Measurements from ENCODE around the gene SIDT1. TPM values are rescaled to one million over a fixed set of nuclear protein-coding genes. Genes with fewer than 3 reads are reported as not detected.

The SIDT1 gene
- total RNA-seq, 1 donor from 2014 or later: 0.92 TPM

DNA sequence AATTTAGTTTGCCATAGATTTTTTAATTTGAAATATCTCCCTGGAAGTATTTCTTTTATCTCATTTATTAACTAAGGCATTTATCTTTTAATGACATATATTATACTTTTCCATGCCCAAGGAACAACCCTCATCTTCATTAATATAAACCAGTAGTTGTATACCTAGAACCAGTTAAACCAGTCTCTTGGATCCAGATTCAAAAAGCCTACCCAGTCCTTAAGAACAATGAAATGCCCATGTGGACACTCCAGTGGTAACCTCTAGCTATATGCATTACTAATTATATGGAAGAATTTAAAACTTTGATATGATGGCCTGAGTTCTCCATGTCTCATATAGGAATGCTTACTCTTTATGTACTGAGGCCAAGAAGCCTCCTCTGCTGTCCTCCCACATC, 4.8 kb downstream of the SIDT1 start:
- Mint-ChIP-seq H3K9me3 (ENCODE audit: unreplicated experiment) (no peaks in the 10 kb centered on the region), H3K27ac (ENCODE audit: unreplicated experiment) (no peak overlapping the region), H3K27me3 (ENCODE audit: unreplicated experiment) (peaks cover 17% of the 10 kb centered on the region), H3K36me3 (ENCODE audit: low read depth, unreplicated experiment) (no peaks in the 10 kb centered on the region), H3K4me1 (ENCODE audit: unreplicated experiment) (peaks cover 34% of the 10 kb centered on the region), H3K4me3 (ENCODE audit: unreplicated experiment) (no peak overlapping the region)
- DNase-seq (ENCODE audit: low spot score): no peak
- TF ChIP-seq, protein P1, sequence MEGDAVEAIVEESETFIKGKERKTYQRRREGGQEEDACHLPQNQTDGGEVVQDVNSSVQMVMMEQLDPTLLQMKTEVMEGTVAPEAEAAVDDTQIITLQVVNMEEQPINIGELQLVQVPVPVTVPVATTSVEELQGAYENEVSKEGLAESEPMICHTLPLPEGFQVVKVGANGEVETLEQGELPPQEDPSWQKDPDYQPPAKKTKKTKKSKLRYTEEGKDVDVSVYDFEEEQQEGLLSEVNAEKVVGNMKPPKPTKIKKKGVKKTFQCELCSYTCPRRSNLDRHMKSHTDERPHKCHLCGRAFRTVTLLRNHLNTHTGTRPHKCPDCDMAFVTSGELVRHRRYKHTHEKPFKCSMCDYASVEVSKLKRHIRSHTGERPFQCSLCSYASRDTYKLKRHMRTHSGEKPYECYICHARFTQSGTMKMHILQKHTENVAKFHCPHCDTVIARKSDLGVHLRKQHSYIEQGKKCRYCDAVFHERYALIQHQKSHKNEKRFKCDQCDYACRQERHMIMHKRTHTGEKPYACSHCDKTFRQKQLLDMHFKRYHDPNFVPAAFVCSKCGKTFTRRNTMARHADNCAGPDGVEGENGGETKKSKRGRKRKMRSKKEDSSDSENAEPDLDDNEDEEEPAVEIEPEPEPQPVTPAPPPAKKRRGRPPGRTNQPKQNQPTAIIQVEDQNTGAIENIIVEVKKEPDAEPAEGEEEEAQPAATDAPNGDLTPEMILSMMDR (IDR thresholded peaks at IDR 0.05; ENCODE audit: unreplicated experiment): no peak

DNA sequence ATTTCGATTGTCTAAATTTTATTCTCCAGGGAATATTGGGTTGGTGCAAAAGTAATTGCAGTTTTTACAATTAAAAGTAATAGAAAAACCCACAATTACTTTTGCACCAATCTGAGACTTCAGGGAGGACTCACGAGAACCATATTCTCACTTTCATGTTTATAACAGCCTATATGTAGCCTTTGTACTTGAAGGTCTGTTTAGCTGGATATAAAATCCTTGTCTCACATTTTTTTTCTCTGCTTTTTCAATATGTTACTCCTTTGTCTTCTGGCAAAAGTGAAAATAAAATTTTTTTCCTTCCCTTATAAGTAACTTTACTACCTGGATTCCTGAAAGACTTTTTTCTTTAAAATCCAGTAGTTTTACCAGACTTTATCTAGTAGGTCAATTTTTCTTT, 9.2 kb downstream of the SIDT1 start:
- no peak for DNase-seq (ENCODE audit: low spot score)
- Mint-ChIP-seq H3K27ac (ENCODE audit: unreplicated experiment) (no peak overlapping the region), H3K4me3 (ENCODE audit: unreplicated experiment) (no peak overlapping the region), H3K9me3 (ENCODE audit: unreplicated experiment) (no peaks in the 10 kb centered on the region), H3K4me1 (ENCODE audit: unreplicated experiment) (peaks cover 10% of the 10 kb centered on the region), H3K36me3 (ENCODE audit: low read depth, unreplicated experiment) (no peaks in the 10 kb centered on the region), H3K27me3 (ENCODE audit: unreplicated experiment) (peaks cover 2% of the 10 kb centered on the region)
- TF ChIP-seq, protein P1 (IDR thresholded peaks at IDR 0.05; ENCODE audit: unreplicated experiment): no peak

DNA sequence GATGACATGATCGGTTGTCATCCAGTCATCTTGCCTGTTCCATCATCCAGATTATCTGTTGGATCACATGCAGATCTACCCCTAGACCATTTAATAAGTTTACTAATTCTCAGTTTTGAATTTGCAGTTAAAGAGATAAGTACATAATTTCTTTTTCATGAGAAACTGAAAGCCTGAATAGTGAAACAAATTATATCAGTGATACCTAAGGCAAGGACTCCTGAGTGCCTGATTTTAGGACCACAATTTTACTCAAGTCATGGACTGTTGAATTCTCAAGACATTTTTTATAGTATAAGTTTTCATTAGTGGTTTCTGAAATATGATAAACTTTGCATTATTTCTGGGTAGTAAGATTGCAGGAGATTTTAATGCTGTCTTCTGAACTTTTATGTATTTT, 13.2 kb downstream of the SIDT1 start:
- H3K27ac Mint-ChIP-seq (ENCODE audit: unreplicated experiment): no peak overlapping the region
- TF ChIP-seq, protein P1 (IDR thresholded peaks at IDR 0.05; ENCODE audit: unreplicated experiment): no peak
- H3K9me3 Mint-ChIP-seq (ENCODE audit: unreplicated experiment): no peaks in the 10 kb centered on the region
- no peak overlapping the region for H3K4me3 Mint-ChIP-seq (ENCODE audit: unreplicated experiment)
- no peaks in the 10 kb centered on the region for H3K36me3 Mint-ChIP-seq (ENCODE audit: low read depth, unreplicated experiment)
- H3K27me3 Mint-ChIP-seq (ENCODE audit: unreplicated experiment): no peaks in the 10 kb centered on the region
- H3K4me1 Mint-ChIP-seq (ENCODE audit: unreplicated experiment): no peaks in the 10 kb centered on the region
- no peak for DNase-seq (ENCODE audit: low spot score)

DNA sequence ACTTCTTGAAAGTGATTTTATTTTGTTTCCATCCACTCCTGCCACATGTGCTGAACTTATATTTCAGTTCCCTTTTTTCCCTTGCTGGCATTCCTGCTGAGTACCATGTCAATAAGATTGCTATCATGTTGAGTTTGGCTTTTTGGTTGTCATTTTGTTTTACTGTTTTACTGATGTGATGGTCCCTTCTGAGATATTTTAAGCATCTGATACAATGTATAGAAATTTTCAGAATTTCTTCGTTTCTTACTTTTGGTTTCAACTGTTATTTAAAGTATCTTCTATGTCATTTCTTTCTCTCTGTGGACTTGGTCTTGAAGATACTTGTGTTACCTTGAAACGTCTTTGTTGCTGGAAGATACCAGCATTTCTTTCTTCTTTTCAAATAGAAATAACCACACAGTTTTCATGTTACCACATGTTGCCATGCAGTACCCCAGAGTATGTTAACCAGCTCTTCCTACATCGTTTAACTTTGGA, 14.1 kb downstream of the SIDT1 start:
- Mint-ChIP-seq H3K4me1 (ENCODE audit: unreplicated experiment) (no peaks in the 10 kb centered on the region), H3K36me3 (ENCODE audit: low read depth, unreplicated experiment) (no peaks in the 10 kb centered on the region), H3K27me3 (ENCODE audit: unreplicated experiment) (no peaks in the 10 kb centered on the region), H3K9me3 (ENCODE audit: unreplicated experiment) (no peaks in the 10 kb centered on the region), H3K4me3 (ENCODE audit: unreplicated experiment) (no peak overlapping the region), H3K27ac (ENCODE audit: unreplicated experiment) (no peak overlapping the region)
- DNase-seq (ENCODE audit: low spot score): no peak
- TF ChIP-seq, protein P1 (IDR thresholded peaks at IDR 0.05; ENCODE audit: unreplicated experiment): no peak

DNA sequence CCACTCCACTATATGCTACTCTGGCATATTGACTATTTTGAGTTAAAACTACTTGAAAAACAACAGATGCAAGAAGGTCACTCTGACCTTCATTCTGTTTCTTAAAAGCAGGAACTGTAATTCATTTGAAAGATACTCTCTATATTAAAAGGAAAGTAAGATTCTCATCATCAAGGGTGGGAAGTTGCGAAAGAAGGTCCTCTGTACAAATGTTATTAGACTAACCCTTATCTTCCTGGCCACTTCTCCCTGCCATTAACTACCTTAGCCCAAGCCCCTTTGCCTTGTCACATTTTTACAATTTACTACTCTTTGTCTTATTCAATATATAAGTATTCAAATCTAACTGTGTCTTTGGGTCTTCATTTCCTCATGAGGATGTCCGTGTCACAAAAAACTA, 16.1 kb downstream of the SIDT1 start:
- DNase-seq (ENCODE audit: low spot score): no peak
- peaks cover 1% of the 10 kb centered on the region for H3K27me3 Mint-ChIP-seq (ENCODE audit: unreplicated experiment)

More for the DNA sequence above, 16.1 kb downstream of the SIDT1 start:
- Mint-ChIP-seq H3K36me3 (ENCODE audit: low read depth, unreplicated experiment) (no peaks in the 10 kb centered on the region), H3K27ac (ENCODE audit: unreplicated experiment) (no peak overlapping the region), H3K9me3 (ENCODE audit: unreplicated experiment) (no peaks in the 10 kb centered on the region), H3K4me1 (ENCODE audit: unreplicated experiment) (no peaks in the 10 kb centered on the region), H3K4me3 (ENCODE audit: unreplicated experiment) (no peak overlapping the region)
- TF ChIP-seq, protein P1 (IDR thresholded peaks at IDR 0.05; ENCODE audit: unreplicated experiment): no peak

Measured in endothelial cell (in vitro differentiated cells).